Thoracic aorta (tissue), 2 donors: Measurements from ENCODE around the gene PIP4K2B. TPM values are rescaled to one million over a fixed set of nuclear protein-coding genes. Genes with fewer than 3 reads are reported as not detected.
A peak's percentile ranks its signal among the peaks of the same experiment; 100 is the strongest.

Experiments used
- ATAC-seq: fragments of 150-250 bp; one replicate; pipeline ENCODE4 v1.8.0; 2017; ENCODE audit warnings: low read depth; ENCODE audit not compliant: insufficient number of reproducible peaks, low FRiP score
- DNase-seq: peaks from one replicate; pipeline ENCODE4 v3.0.0-alpha.2; 2020; ENCODE audit warnings: low spot score
- H3K27ac ChIP-seq, 2 donors: fragments of 200-600 bp; sonication (generic); 1 replicate in 1 of 2; 2 replicates in 1 of 2; pipeline ENCODE4 v1.5.1; 2016; ENCODE audit warnings: mild to moderate bottlenecking in 2 of 2, moderate library complexity in 2 of 2
- H3K27me3 ChIP-seq: fragments of 200-600 bp; sonication (generic); replicated peaks from 2 replicates; pipeline ENCODE4 v1.6.0; 2016; ENCODE audit warnings: mild to moderate bottlenecking; ENCODE audit not compliant: insufficient read depth
- H3K36me3 ChIP-seq: fragments of 200-600 bp; sonication (generic); one replicate; pipeline ENCODE4 v1.5.1; 2016
- H3K4me1 ChIP-seq, 2 donors: fragments of 200-600 bp; sonication (generic); 1 replicate in 1 of 2; 2 replicates in 1 of 2; pipeline versions ENCODE4 v1.5.1 to v1.6.0; 2016; ENCODE audit warnings: low read depth in 2 of 2, mild to moderate bottlenecking in 1 of 2; ENCODE audit not compliant: control insufficient read depth in 1 of 2
- H3K4me3 ChIP-seq: fragments of 200-600 bp; sonication (generic); 2 replicates; pipeline ENCODE4 v1.5.1; 2016; ENCODE audit warnings: mild to moderate bottlenecking
- H3K9me3 ChIP-seq: fragments of 200-600 bp; sonication (generic); 2 replicates; pipeline ENCODE4 v1.5.1; 2016
- CTCF ChIP-seq: fragments of 200-600 bp; sonication (generic); IDR thresholded peaks from one replicate; pipeline ENCODE4 v1.5.1; 2019; ENCODE audit warnings: antibody characterized with exemption
- total RNA-seq, 2 donors: library from RNA; depleted of rRNA; stranded (reverse); fragments of >200 nt; gene quantifications; one replicate each; pipeline versions ENCODE4 v1.1.0 to v1.2.3, GENCODE V29; 2016

The PIP4K2B gene
- total RNA-seq, 2 donors from 2014 or later, result 56.9 to 82.0 TPM

DNA sequence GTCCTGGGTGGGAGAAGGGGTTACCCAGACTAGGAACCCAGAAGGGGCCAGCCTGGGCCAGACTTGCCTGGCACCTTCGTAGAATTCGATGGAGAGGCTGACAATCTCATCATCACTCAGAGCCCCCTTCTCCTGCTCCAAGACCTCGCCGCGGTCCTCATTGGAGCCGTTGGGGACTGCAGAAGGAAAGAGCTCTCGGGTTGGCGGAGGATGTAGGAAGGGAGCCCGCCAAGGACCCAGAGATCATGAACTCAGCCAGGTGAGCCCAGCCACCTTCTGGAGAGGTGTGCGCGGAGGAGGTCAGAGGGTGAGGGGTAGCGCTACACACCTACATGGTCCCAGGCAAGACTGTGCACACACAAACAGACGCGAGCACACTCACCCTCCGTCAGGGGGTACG is 60.7 kb downstream of the PIP4K2B start:
- ATAC-seq, result no peak
- H3K27me3 ChIP-seq, result no peaks in the 10 kb centered on the region
- no peak for TF ChIP-seq CTCF
- H3K36me3 ChIP-seq, result peaks cover 39% of the 10 kb centered on the region
- H3K4me3 ChIP-seq, result no peak overlapping the region
- H3K9me3 ChIP-seq, result no peaks in the 10 kb centered on the region
- no peak overlapping the region for H3K27ac ChIP-seq
- DNase-seq, result no peak
- peaks cover 7 to 38% of the 10 kb centered on the region in 2 donors for H3K4me1 ChIP-seq

GRCh38 chr17:38738007-38738662 is 61.2 kb downstream of the PIP4K2B start:
- no peaks in the 10 kb centered on the region for H3K27me3 ChIP-seq
- no peak overlapping the region for H3K27ac ChIP-seq
- DNase-seq (no peak), ATAC-seq (no peak)
- H3K9me3 ChIP-seq, result no peaks in the 10 kb centered on the region
- peaks cover 7 to 35% of the 10 kb centered on the region in 2 donors for H3K4me1 ChIP-seq
- no peak overlapping the region for H3K4me3 ChIP-seq
- peaks cover 39% of the 10 kb centered on the region for H3K36me3 ChIP-seq
- no peak for TF ChIP-seq CTCF

GRCh38 chr17:38735161-38735997 is 64.0 kb downstream of the PIP4K2B start:
- H3K9me3 ChIP-seq, result no peaks in the 10 kb centered on the region
- no peak for ATAC-seq
- no peaks in the 10 kb centered on the region for H3K27me3 ChIP-seq
- H3K36me3 ChIP-seq, result peaks cover 39% of the 10 kb centered on the region
- no peak overlapping the region for H3K4me3 ChIP-seq
- peaks cover 11 to 35% of the 10 kb centered on the region in 2 donors for H3K4me1 ChIP-seq
- peak overlapping the region; percentile 15 to 22 for H3K27ac ChIP-seq
- peak; percentile 98 for TF ChIP-seq CTCF
- DNase-seq, result no peak

- Histone ChIP-seq H3K4me3 (no peak overlapping the region), H3K27me3 (no peaks in the 10 kb centered on the region), H3K4me1 (peaks cover 15 to 40% of the 10 kb centered on the region in 2 donors), H3K9me3 (no peaks in the 10 kb centered on the region), H3K27ac (peak overlapping the region in 1 of 2 donors; percentile 22), H3K36me3 (peaks cover 29% of the 10 kb centered on the region)
- TF ChIP-seq CTCF, result no peak
- ATAC-seq (no peak), DNase-seq (no peak)
These were observed 65.1 kb downstream of the PIP4K2B start for GRCh38 chr17:38733982-38734973.
